Keratinocyte (primary cell): ENCODE results near the gene GOLT1A.

Experiments used
- CTCF ChIP-seq, 3 experiments: IDR thresholded peaks in 1 of 3; conservative IDR thresholded peaks in 1 of 3; optimal IDR thresholded peaks in 1 of 3; 2 replicates in 2 of 3; 3 replicates in 1 of 3; pipeline versions ENCODE3 to v1.5.1; 2011; ENCODE audit warnings: low read length in 3 of 3, mild to moderate bottlenecking in 3 of 3, moderate library complexity in 2 of 3, control low read depth in 1 of 3, inconsistent platforms in 1 of 3; ENCODE audit not compliant: insufficient read depth in 2 of 3; ENCODE audit errors: extremely low read depth in 1 of 3
- EZH2 ChIP-seq: IDR thresholded peaks from one replicate; pipeline ENCODE4 v1.6.1; 2012; ENCODE audit warnings: inconsistent platforms, mild to moderate bottlenecking, low read length, moderate library complexity

DNA sequence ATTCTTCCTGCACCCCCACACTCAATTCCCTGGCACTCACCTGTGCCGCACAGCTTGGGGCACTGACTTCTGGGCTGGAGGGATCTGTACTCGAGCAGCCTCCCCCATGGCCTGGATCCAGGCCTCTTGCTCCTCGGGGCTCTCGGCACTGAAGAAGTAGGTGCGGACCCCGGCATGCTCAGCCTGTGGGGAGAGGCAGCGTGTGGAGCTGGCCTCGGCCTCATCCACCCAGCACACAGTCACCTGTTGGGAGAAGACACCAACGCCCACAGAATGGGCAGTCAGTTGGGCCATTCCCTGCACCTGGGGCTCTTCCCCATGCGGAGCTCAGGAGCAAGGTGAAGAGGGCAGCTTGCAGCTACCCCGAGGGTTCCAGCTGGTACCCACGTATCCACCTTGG lies 47.5 kb upstream of the GOLT1A start:
- TF ChIP-seq EZH2 (no peak), CTCF (optimal IDR thresholded peaks at IDR 0.05 in 1 of 3, IDR thresholded peaks at IDR 0.05 in 1 of 3, conservative IDR thresholded peaks at IDR 0.05 in 1 of 3; ENCODE audit: extremely low read depth in 1 of 3, insufficient read depth in 2 of 3, low read length in 3 of 3) (no peak)
